CD14-positive monocyte (primary cell): ENCODE data around the gene SSR1. TPM values are rescaled to one million over a fixed set of nuclear protein-coding genes. Genes with fewer than 3 reads are reported as not detected.
"Not testable (repeated sequence)": the region's sequence is repeated elsewhere in the genome, so short reads cannot be mapped to it uniquely, and the experiment has no call there.

Source experiments
- DNase-seq, 3 donors: peaks; one replicate each; pipeline ENCODE4 v3.0.0-alpha.2; 2011 to 2022
- H2AFZ ChIP-seq: 2 replicates; pipeline ENCODE4 v1.6.0; 2012; ENCODE audit warnings: mild to moderate bottlenecking, low read depth, low read length, inconsistent platforms; ENCODE audit not compliant: insufficient read depth, poor library complexity, severe bottlenecking
- H3K27ac ChIP-seq, 2 donors: 1 replicate in 1 of 2; 2 replicates in 1 of 2; pipeline ENCODE4 v1.5.1; 2012 to 2013; ENCODE audit warnings: low read length in 2 of 2, control low read depth in 1 of 2, inconsistent platforms in 1 of 2, low read depth in 1 of 2, mild to moderate bottlenecking in 1 of 2
- H3K27me3 ChIP-seq, 2 donors: one replicate each; pipeline versions ENCODE4 v1.6.0 to v1.6.1; 2011 to 2013; ENCODE audit warnings: low read length in 2 of 2; ENCODE audit not compliant: control insufficient read depth in 2 of 2, insufficient read depth in 2 of 2
- H3K36me3 ChIP-seq, 2 donors: replicated peaks in 1 of 2; 1 replicate in 1 of 2; 2 replicates in 1 of 2; pipeline versions ENCODE4 v1.5.1 to v1.6.1; 2012 to 2013; ENCODE audit warnings: low read length in 2 of 2, control low read depth in 1 of 2, inconsistent platforms in 1 of 2, mild to moderate bottlenecking in 1 of 2; ENCODE audit not compliant: insufficient read depth in 2 of 2, control insufficient read depth in 1 of 2
- H3K4me1 ChIP-seq, 2 donors: 1 replicate in 1 of 2; 2 replicates in 1 of 2; pipeline versions ENCODE4 v1.5.1 to v1.6.1; 2012 to 2013; ENCODE audit warnings: low read length in 2 of 2, control low read depth in 1 of 2, inconsistent platforms in 1 of 2, mild to moderate bottlenecking in 1 of 2, moderate library complexity in 1 of 2; ENCODE audit not compliant: insufficient read depth in 2 of 2, control insufficient read depth in 1 of 2
- H3K4me2 ChIP-seq: replicated peaks from 2 replicates; pipeline ENCODE3; 2012; ENCODE audit warnings: low read length, moderate library complexity, mild to moderate bottlenecking; ENCODE audit not compliant: poor library complexity, severe bottlenecking; ENCODE audit errors: extremely low read depth
- H3K4me3 ChIP-seq, 3 experiments: fragments of 200-600 bp in 1 of 3; sonication (generic) in 1 of 3; replicated peaks in 1 of 3; 1 replicate in 2 of 3; 2 replicates in 1 of 3; pipeline ENCODE4 v1.5.1; 2011 to 2013; ENCODE audit warnings: low read length in 3 of 3, mild to moderate bottlenecking in 3 of 3, control low read depth in 2 of 3, low read depth in 2 of 3, inconsistent platforms in 1 of 3, moderate library complexity in 1 of 3
- H3K79me2 ChIP-seq: 2 replicates; pipeline ENCODE4 v1.6.0; 2012; ENCODE audit warnings: mild to moderate bottlenecking, control low read depth, inconsistent platforms, low read length, moderate library complexity; ENCODE audit not compliant: insufficient read depth
- H3K9ac ChIP-seq: 2 replicates; pipeline ENCODE4 v1.6.0; 2017; ENCODE audit warnings: low read length, mild to moderate bottlenecking; ENCODE audit not compliant: insufficient read depth, poor library complexity, severe bottlenecking
- H3K9me3 ChIP-seq, 2 donors: replicated peaks in 1 of 2; 1 replicate in 1 of 2; 2 replicates in 1 of 2; pipeline versions ENCODE4 v1.5.1 to v1.6.1; 2012 to 2013; ENCODE audit warnings: low read length in 2 of 2, control low read depth in 1 of 2; ENCODE audit not compliant: control insufficient read depth in 1 of 2, insufficient read depth in 1 of 2
- H4K20me1 ChIP-seq: 2 replicates; pipeline ENCODE4 v1.6.0; 2012; ENCODE audit warnings: mild to moderate bottlenecking, low read length, control low read depth, moderate library complexity; ENCODE audit not compliant: insufficient read depth
- H3K27ac Mint-ChIP-seq, 7 donors: one replicate each; pipeline ENCODE4 v1.8.0; 2020; ENCODE audit warnings: mild to moderate bottlenecking in 7 of 7, mixed read lengths in 7 of 7, moderate library complexity in 6 of 7, inconsistent platforms in 2 of 7
- H3K27me3 Mint-ChIP-seq, 3 donors: one replicate each; pipeline ENCODE4 v1.8.0; 2021 to 2022; ENCODE audit warnings: low read depth in 3 of 3, mild to moderate bottlenecking in 3 of 3, mixed read lengths in 3 of 3, moderate library complexity in 3 of 3, inconsistent platforms in 1 of 3
- H3K36me3 Mint-ChIP-seq, 2 donors: one replicate each; pipeline ENCODE4 v1.8.0; 2020; ENCODE audit warnings: mixed read lengths in 2 of 2, inconsistent platforms in 1 of 2, mild to moderate bottlenecking in 1 of 2
- H3K4me1 Mint-ChIP-seq: one replicate; pipeline ENCODE4 v1.8.0; 2020; ENCODE audit warnings: mild to moderate bottlenecking, mixed read lengths
- H3K4me3 Mint-ChIP-seq, 2 donors: one replicate each; pipeline ENCODE4 v1.8.0; 2020; ENCODE audit warnings: mild to moderate bottlenecking in 2 of 2, mixed read lengths in 2 of 2, moderate library complexity in 1 of 2
- H3K9me3 Mint-ChIP-seq, 7 donors: one replicate each; pipeline ENCODE4 v1.8.0; 2020 to 2022; ENCODE audit warnings: mixed read lengths in 7 of 7, mild to moderate bottlenecking in 6 of 7, moderate library complexity in 6 of 7, inconsistent platforms in 2 of 7
- CTCF ChIP-seq: fragments of 200-600 bp; IDR thresholded peaks from one replicate; pipeline ENCODE4 v1.8.0; 2022; ENCODE audit warnings: antibody characterized with exemption, mild to moderate bottlenecking
- WGBS: methylation state at CpG from one replicate; pipeline ENCODE4 v1.1.5; 2013; ENCODE audit warnings: missing lambda C conversion rate; ENCODE audit not compliant: insufficient coverage; 5-methylcytosine and 5-hydroxymethylcytosine counted together
- intact Hi-C, 2 donors: fragments of 100-400 bp; cut with micrococcal nuclease; formaldehyde crosslinking; loops; one replicate each; pipeline versions ENCODE4 v1.15.0 to v1.15.1; 2023
- polyA plus RNA-seq, 3 donors: library from polyadenylated mRNA; depleted of rRNA in 1 of 3; unstranded in 2 of 3; stranded (reverse) in 1 of 3; fragments of 300-500 nt in 2 of 3; fragments of >200 nt in 1 of 3; fragmentation: Illumina TruSeq in 2 of 3; gene quantifications; 1 replicate in 2 of 3; 2 replicates in 1 of 3; pipeline ENCODE4 v1.2.3, GENCODE V29; 2012 to 2021

The SSR1 gene
- polyA plus RNA-seq, 3 donors = 59.1 to 302 (median 251) TPM

GRCh38 chr6:7282097-7282906 is 30.7 kb downstream of the SSR1 start:
- Mint-ChIP-seq H3K27me3 (peaks cover under 1 to 2% (median 1%) of the 10 kb centered on the region in 3 donors), H3K36me3 (peaks cover 37 to 46% of the 10 kb centered on the region in 2 donors), H3K27ac (peak overlapping the region; percentile 2 to 87 (median 76)), H3K9me3 (no peaks in the 10 kb centered on the region), H3K4me1 (peaks cover 46% of the 10 kb centered on the region), H3K4me3 (peak overlapping the region; percentile 59 to 65)
- intact Hi-C loops = no loop called here
- Histone ChIP-seq H3K4me1 (peaks cover 39 to 40% of the 10 kb centered on the region in 2 donors), H3K36me3 (peaks cover 25 to 37% of the 10 kb centered on the region in 2 donors), H3K79me2 (no peaks in the 10 kb centered on the region), H3K27ac (peak overlapping the region in 1 of 2 donors; percentile 27), H2AFZ (peak overlapping the region; percentile 41), H3K9ac (no peak overlapping the region), H3K27me3 (no peaks in the 10 kb centered on the region), H3K9me3 (no peaks in the 10 kb centered on the region), H4K20me1 (no peaks in the 10 kb centered on the region), H3K4me3 (peak overlapping the region in 2 of 3 experiments; percentile 25 to 51), H3K4me2 (peak overlapping the region; percentile 45)
- TF ChIP-seq CTCF = no peak
- WGBS = 33% methylated on average over 10 of the region's 10 CpGs
- peak in 1 of 3 donors; percentile 19 for DNase-seq

GRCh38 chr6:7276199-7276524 is 36.8 kb downstream of the SSR1 start:
- peak; percentile 60 for TF ChIP-seq CTCF
- no peak overlapping the region for H3K4me2 ChIP-seq
- Mint-ChIP-seq H3K4me1 (peaks cover 44% of the 10 kb centered on the region), H3K27ac (peak overlapping the region in 1 of 7 donors; percentile 46), H3K9me3 (no peaks in the 10 kb centered on the region), H3K27me3 (peaks cover 1 to 4% (median 2%) of the 10 kb centered on the region in 3 donors), H3K36me3 (peaks cover 3 to 9% of the 10 kb centered on the region in 2 donors), H3K4me3 (no peak overlapping the region)
- no peak overlapping the region for H2AFZ ChIP-seq
- DNase-seq = no peak
- H3K9me3 ChIP-seq = no peaks in the 10 kb centered on the region
- no peaks in the 10 kb centered on the region for H3K36me3 ChIP-seq
- WGBS = 92% methylated on average over 1 of the region's 7 CpGs
- peaks cover 35 to 39% of the 10 kb centered on the region in 2 donors for H3K4me1 ChIP-seq
- H3K27ac ChIP-seq = no peak overlapping the region
- no peaks in the 10 kb centered on the region for H3K27me3 ChIP-seq
- no peaks in the 10 kb centered on the region for H3K79me2 ChIP-seq
- H3K9ac ChIP-seq = no peak overlapping the region
- no peak overlapping the region for H3K4me3 ChIP-seq
- no peaks in the 10 kb centered on the region for H4K20me1 ChIP-seq
- intact Hi-C loops = loop anchor here in 1 of 2 donors (2.0 kb wide), 1 partner anchor 339 kb away; no protein-coding TSS in a partner anchor

- H3K79me2 ChIP-seq, H3K9me3 Mint-ChIP-seq, H3K4me3 Mint-ChIP-seq, intact Hi-C loops, H3K27ac ChIP-seq, H3K27me3 ChIP-seq, H4K20me1 ChIP-seq, H3K9me3 ChIP-seq, DNase-seq, H3K36me3 ChIP-seq, H3K27me3 Mint-ChIP-seq, H3K9ac ChIP-seq, H3K36me3 Mint-ChIP-seq, H3K4me2 ChIP-seq, H2AFZ ChIP-seq, H3K4me3 ChIP-seq: not testable (repeated sequence)
- 98% methylated on average over 8 of the region's 8 CpGs for WGBS
- peaks cover 36 to 41% of the 10 kb centered on the region in 2 donors for H3K4me1 ChIP-seq
- peak overlapping the region in 1 of 7 donors; percentile 53 for H3K27ac Mint-ChIP-seq
- H3K4me1 Mint-ChIP-seq = peaks cover 47% of the 10 kb centered on the region
These were observed 38.5 kb downstream of the SSR1 start for GRCh38 chr6:7274525-7274924.
